T47D (cell line): Measurements from ENCODE around the gene CLDN3.
A peak's percentile ranks its signal among the peaks of the same experiment; 100 is the strongest.

Experiments used
- DNase-seq, 2 experiments: peaks; one replicate each; pipeline versions ENCODE4 v3.0.0 to v3.0.0-alpha.2; 2011 to 2012; ENCODE audit warnings: low read depth in 1 of 2, low spot score in 1 of 2
- JUND ChIP-seq: IDR thresholded peaks from 2 replicates; pipeline ENCODE4 v1.6.1; 2012; ENCODE audit warnings: low read depth
- in situ Hi-C: cut with HindIII; loops from 2 replicates; pipeline ENCODE4 v1.10.0; 2016; ENCODE audit warnings: low sequenced_read_pairs, low pct_unique_long_range_greater_than_20kb

The CLDN3 gene

GRCh38 chr7:73761854-73762658 is 8.0 kb downstream of the CLDN3 start:
- DNase-seq, result no peak
- no peak for TF ChIP-seq JUND
- in situ Hi-C loops, result no loop called here

- in situ Hi-C loops, result no loop called here
- no peak for DNase-seq
- no peak for TF ChIP-seq JUND
These were observed 11.4 kb downstream of the CLDN3 start for GRCh38 chr7:73758581-73759138.

- in situ Hi-C loops, result no loop called here
- no peak for DNase-seq
- TF ChIP-seq JUND, result no peak
These were observed 19.9 kb downstream of the CLDN3 start for GRCh38 chr7:73749931-73750776.

GRCh38 chr7:73746378-73746777 is 23.7 kb downstream of the CLDN3 start:
- DNase-seq, result peak in 1 of 2 experiments; percentile 98
- in situ Hi-C loops, result no loop called here
- peak; percentile 67; the same call in 1 of the 2 replicates for TF ChIP-seq JUND

GRCh38 chr7:73742753-73743641 is 27.1 kb downstream of the CLDN3 start:
- in situ Hi-C loops, result no loop called here
- TF ChIP-seq JUND, result no peak
- DNase-seq, result peak; percentile 82 to 99

- in situ Hi-C loops, result no loop called here
- TF ChIP-seq JUND, result 0 out of 2 replicates have a peak, but pooled peaks have one; percentile 76
- DNase-seq, result peak in 1 of 2 experiments; percentile 94
These were observed 27.7 kb downstream of the CLDN3 start for GRCh38 chr7:73742338-73742752.

GRCh38 chr7:73741600-73741999 is 28.5 kb downstream of the CLDN3 start:
- TF ChIP-seq JUND, result no peak
- peak in 1 of 2 experiments; percentile 61 for DNase-seq
- in situ Hi-C loops, result no loop called here

GRCh38 chr7:73740771-73741170 is 29.3 kb downstream of the CLDN3 start:
- DNase-seq, result peak in 1 of 2 experiments; percentile 87
- no peak for TF ChIP-seq JUND
- in situ Hi-C loops, result no loop called here

- no peak for TF ChIP-seq JUND
- in situ Hi-C loops, result no loop called here
- DNase-seq, result no peak
These were observed 29.9 kb downstream of the CLDN3 start for GRCh38 chr7:73740212-73740611.

- in situ Hi-C loops, result no loop called here
- no peak for TF ChIP-seq JUND
- no peak for DNase-seq
These were observed 30.7 kb downstream of the CLDN3 start for GRCh38 chr7:73739387-73739767.

GRCh38 chr7:73738612-73739386 is 31.3 kb downstream of the CLDN3 start, which contains the start of gene ABHD11:
Gene ABHD11 (minus strand): TSS chr7:73738802. CDS start chr7:73738770, 32 bp downstream.
- in situ Hi-C loops, result no loop called here
- DNase-seq, result peak; percentile 90 to 99
- TF ChIP-seq JUND, result no peak

- no peak for TF ChIP-seq JUND
- DNase-seq, result peak; percentile 86 to 87
- in situ Hi-C loops, result no loop called here
These were observed 31.9 kb downstream of the CLDN3 start for GRCh38 chr7:73738220-73738611.
